CD4-positive, alpha-beta T cell treated with Interleukin-17A for 1 hour (primary cell): ENCODE measurements around the gene IFI27.

Experiments
- DNase-seq: peaks from one replicate; pipeline ENCODE4 v3.0.0-alpha.2; 2020

The IFI27 gene

GRCh38 chr14:94103554-94104150 is 6.9 kb upstream of the IFI27 start:
- DNase-seq = no peak

- no peak for DNase-seq
Observed at GRCh38 chr14:94104731-94105130, 5.8 kb upstream of the IFI27 start.

- no peak for DNase-seq
Observed at GRCh38 chr14:94109915-94110250, 653 bp upstream of the IFI27 start.

GRCh38 chr14:94111276-94112095 is 950 bp downstream of the IFI27 start:
- DNase-seq = no peak

GRCh38 chr14:94112513-94113063 is 2.1 kb downstream of the IFI27 start:
- DNase-seq = no peak

GRCh38 chr14:94113073-94113472 is 2.5 kb downstream of the IFI27 start:
- no peak for DNase-seq

- DNase-seq = no peak
Observed at GRCh38 chr14:94113490-94113889, 3.0 kb downstream of the IFI27 start.

- DNase-seq = no peak
Observed at GRCh38 chr14:94113908-94114588, 3.5 kb downstream of the IFI27 start.

GRCh38 chr14:94114589-94115057 is 4.1 kb downstream of the IFI27 start:
- DNase-seq = no peak

- no peak for DNase-seq
Observed at GRCh38 chr14:94115058-94115591, 4.6 kb downstream of the IFI27 start.

GRCh38 chr14:94115631-94116030 is 5.1 kb downstream of the IFI27 start:
- DNase-seq = no peak

GRCh38 chr14:94116701-94117100 is 6.2 kb downstream of the IFI27 start:
- no peak for DNase-seq

- no peak for DNase-seq
Observed at GRCh38 chr14:94117856-94118255, 7.3 kb downstream of the IFI27 start.

GRCh38 chr14:94119071-94119470 is 8.5 kb downstream of the IFI27 start:
- DNase-seq = no peak

- no peak for DNase-seq
Observed at GRCh38 chr14:94120667-94121340, 10.3 kb downstream of the IFI27 start.

GRCh38 chr14:94121485-94121884 is 10.9 kb downstream of the IFI27 start:
- no peak for DNase-seq

- DNase-seq = no peak
Observed at GRCh38 chr14:94122438-94122837, 11.9 kb downstream of the IFI27 start.

- no peak for DNase-seq
Observed at GRCh38 chr14:94123296-94123695, 12.8 kb downstream of the IFI27 start.

- DNase-seq = no peak
Observed at GRCh38 chr14:94123868-94124267, 13.3 kb downstream of the IFI27 start.

- DNase-seq = no peak
Observed at GRCh38 chr14:94124582-94125377, 14.2 kb downstream of the IFI27 start.

GRCh38 chr14:94125659-94126418 is 15.3 kb downstream of the IFI27 start:
- DNase-seq = no peak

GRCh38 chr14:94126419-94126677 is 15.8 kb downstream of the IFI27 start:
- no peak for DNase-seq
